Mucosa of rectum (tissue), 2 donors: ENCODE measurements around the gene DZIP1L.
"Not testable (repeated sequence)": the region's sequence is repeated elsewhere in the genome, so short reads cannot be mapped to it uniquely, and the experiment has no call there.

Experiments used
- H3K27ac ChIP-seq, 2 donors: one replicate each; pipeline ENCODE4 v1.7.0; 2013; ENCODE audit warnings: inconsistent platforms in 2 of 2, low read depth in 2 of 2, low read length in 2 of 2
- H3K27me3 ChIP-seq, 2 donors: one replicate each; pipeline ENCODE4 v1.7.0; 2013; ENCODE audit warnings: low read length in 2 of 2; ENCODE audit not compliant: control insufficient read depth in 2 of 2, insufficient read depth in 2 of 2
- H3K36me3 ChIP-seq, 2 donors: one replicate each; pipeline ENCODE4 v1.7.0; 2013; ENCODE audit warnings: low read length in 2 of 2; ENCODE audit not compliant: control insufficient read depth in 2 of 2, insufficient read depth in 2 of 2
- H3K4me1 ChIP-seq, 2 donors: one replicate each; pipeline ENCODE4 v1.7.0; 2013; ENCODE audit warnings: low read length in 2 of 2, mild to moderate bottlenecking in 1 of 2; ENCODE audit not compliant: control insufficient read depth in 2 of 2, insufficient read depth in 2 of 2
- H3K4me3 ChIP-seq, 2 donors: one replicate each; pipeline ENCODE4 v1.7.0; 2013; ENCODE audit warnings: low read length in 2 of 2
- H3K9ac ChIP-seq, 2 donors: one replicate each; pipeline ENCODE4 v1.7.0; 2013; ENCODE audit warnings: low read length in 2 of 2, low read depth in 1 of 2, mild to moderate bottlenecking in 1 of 2
- H3K9me3 ChIP-seq, 2 donors: one replicate each; pipeline ENCODE4 v1.7.0; 2013; ENCODE audit warnings: low read length in 2 of 2; ENCODE audit not compliant: control insufficient read depth in 2 of 2
- donor health status: healthy.
- donor health status: Normal muscosa, but diverticular disease.

Gene DZIP1L

GRCh38 chr3:138092023-138092422, 23.4 kb downstream of the DZIP1L start:
- no peak overlapping the region for H3K9ac ChIP-seq
- H3K27me3 ChIP-seq: no peaks in the 10 kb centered on the region
- H3K27ac ChIP-seq: no peak overlapping the region
- H3K9me3 ChIP-seq: no peaks in the 10 kb centered on the region
- no peaks in the 10 kb centered on the region for H3K36me3 ChIP-seq
- no peak overlapping the region for H3K4me3 ChIP-seq
- H3K4me1 ChIP-seq: no peaks in the 10 kb centered on the region

- Histone ChIP-seq H3K27me3 (no peaks in the 10 kb centered on the region), H3K9me3 (no peaks in the 10 kb centered on the region), H3K4me1 (no peaks in the 10 kb centered on the region), H3K4me3 (no peak overlapping the region), H3K9ac (no peak overlapping the region), H3K36me3 (peaks cover 2 to 3% of the 10 kb centered on the region in 2 donors), H3K27ac (no peak overlapping the region)
These were observed 26.3 kb downstream of the DZIP1L start for GRCh38 chr3:138089091-138089490.

GRCh38 chr3:138085745-138086144, 29.7 kb downstream of the DZIP1L start:
- not testable (repeated sequence) for H3K27me3 ChIP-seq, H3K9ac ChIP-seq, H3K36me3 ChIP-seq, H3K27ac ChIP-seq, H3K9me3 ChIP-seq, H3K4me3 ChIP-seq, H3K4me1 ChIP-seq

- peaks cover 3% of the 10 kb centered on the region in 2 donors for H3K36me3 ChIP-seq
- no peaks in the 10 kb centered on the region for H3K9me3 ChIP-seq
- H3K4me3 ChIP-seq: no peak overlapping the region
- H3K27me3 ChIP-seq: no peaks in the 10 kb centered on the region
- H3K27ac ChIP-seq: no peak overlapping the region
- no peak overlapping the region for H3K9ac ChIP-seq
- peaks cover 0 to 3% of the 10 kb centered on the region in 2 donors for H3K4me1 ChIP-seq
These were observed 31.2 kb downstream of the DZIP1L start for GRCh38 chr3:138084196-138084595.

GRCh38 chr3:138082992-138083386, 32.4 kb downstream of the DZIP1L start:
- no peak overlapping the region for H3K27ac ChIP-seq
- H3K36me3 ChIP-seq: peaks cover 3% of the 10 kb centered on the region in 2 donors
- no peaks in the 10 kb centered on the region for H3K9me3 ChIP-seq
- H3K4me3 ChIP-seq: no peak overlapping the region
- peaks cover 0 to 3% of the 10 kb centered on the region in 2 donors for H3K4me1 ChIP-seq
- no peak overlapping the region for H3K9ac ChIP-seq
- H3K27me3 ChIP-seq: no peaks in the 10 kb centered on the region

- Histone ChIP-seq H3K4me3 (no peak overlapping the region), H3K9me3 (no peaks in the 10 kb centered on the region), H3K27me3 (no peaks in the 10 kb centered on the region), H3K9ac (peak overlapping the region in 1 of 2 donors; percentile 42), H3K27ac (peak overlapping the region in 1 of 2 donors; percentile 31), H3K36me3 (peaks cover 3% of the 10 kb centered on the region in 2 donors), H3K4me1 (peaks cover 0 to 3% of the 10 kb centered on the region in 2 donors)
These were observed 33.1 kb downstream of the DZIP1L start for GRCh38 chr3:138082085-138082991.

GRCh38 chr3:138081371-138082084, 33.9 kb downstream of the DZIP1L start:
- H3K9ac ChIP-seq: no peak overlapping the region
- no peak overlapping the region for H3K4me3 ChIP-seq
- H3K4me1 ChIP-seq: peaks cover 0 to 3% of the 10 kb centered on the region in 2 donors
- peaks cover 3% of the 10 kb centered on the region in 2 donors for H3K36me3 ChIP-seq
- no peaks in the 10 kb centered on the region for H3K27me3 ChIP-seq
- H3K9me3 ChIP-seq: no peaks in the 10 kb centered on the region
- peak overlapping the region in 1 of 2 donors; percentile 31 for H3K27ac ChIP-seq

GRCh38 chr3:138079901-138080300, 35.5 kb downstream of the DZIP1L start:
- H3K27me3 ChIP-seq: no peaks in the 10 kb centered on the region
- H3K36me3 ChIP-seq: peaks cover 0 to 3% of the 10 kb centered on the region in 2 donors
- no peak overlapping the region for H3K9ac ChIP-seq
- H3K4me3 ChIP-seq: no peak overlapping the region
- H3K4me1 ChIP-seq: peaks cover 0 to 3% of the 10 kb centered on the region in 2 donors
- no peak overlapping the region for H3K27ac ChIP-seq
- H3K9me3 ChIP-seq: no peaks in the 10 kb centered on the region

GRCh38 chr3:138078901-138079344, 36.5 kb downstream of the DZIP1L start:
- no peak overlapping the region for H3K9ac ChIP-seq
- H3K4me3 ChIP-seq: no peak overlapping the region
- no peak overlapping the region for H3K27ac ChIP-seq
- H3K9me3 ChIP-seq: no peaks in the 10 kb centered on the region
- no peaks in the 10 kb centered on the region for H3K36me3 ChIP-seq
- H3K4me1 ChIP-seq: peaks cover 0 to 3% of the 10 kb centered on the region in 2 donors
- H3K27me3 ChIP-seq: no peaks in the 10 kb centered on the region

- no peaks in the 10 kb centered on the region for H3K9me3 ChIP-seq
- no peaks in the 10 kb centered on the region for H3K36me3 ChIP-seq
- no peaks in the 10 kb centered on the region for H3K27me3 ChIP-seq
- H3K9ac ChIP-seq: no peak overlapping the region
- no peak overlapping the region for H3K27ac ChIP-seq
- peaks cover 0 to 3% of the 10 kb centered on the region in 2 donors for H3K4me1 ChIP-seq
- H3K4me3 ChIP-seq: no peak overlapping the region
These were observed 37.3 kb downstream of the DZIP1L start for GRCh38 chr3:138078096-138078495.
